DOHH2 (cell line): ENCODE measurements around the gene APC.

ENCODE experiments used
- H3F3A ChIP-seq: fragments of 200-600 bp; sonication (generic), shearing (Covaris generic); 2 replicates; pipeline ENCODE4 v1.6.0; 2016; ENCODE audit warnings: antibody characterized with exemption, mild to moderate bottlenecking; ENCODE audit not compliant: control insufficient read depth, insufficient read depth
- H3K27ac ChIP-seq: fragments of 200-600 bp; sonication (generic); 2 replicates; pipeline ENCODE4 v1.5.1; 2014; ENCODE audit warnings: low read depth, mild to moderate bottlenecking, low read length, moderate library complexity
- H3K27me3 ChIP-seq: fragments of 200-600 bp; sonication (generic); 2 replicates; pipeline ENCODE4 v1.6.1; 2014; ENCODE audit warnings: mild to moderate bottlenecking, low read length, mixed read lengths; ENCODE audit not compliant: control insufficient read depth
- H3K36me3 ChIP-seq: fragments of 200-600 bp; sonication (generic); 2 replicates; pipeline ENCODE4 v1.6.1; 2014; ENCODE audit warnings: mild to moderate bottlenecking, low read length, moderate library complexity, mixed read lengths; ENCODE audit not compliant: control insufficient read depth
- H3K4me1 ChIP-seq: fragments of 200-600 bp; sonication (generic); 2 replicates; pipeline ENCODE4 v1.6.1; 2014; ENCODE audit warnings: mild to moderate bottlenecking, low read length, mixed read lengths; ENCODE audit not compliant: control insufficient read depth
- H3K4me2 ChIP-seq: fragments of 200-600 bp; sonication (generic); 2 replicates; pipeline ENCODE4 v1.6.0; 2014; ENCODE audit warnings: mild to moderate bottlenecking, low read length, moderate library complexity
- H3K4me3 ChIP-seq: fragments of 200-600 bp; sonication (generic); 2 replicates; pipeline ENCODE4 v1.5.1; 2014; ENCODE audit warnings: mild to moderate bottlenecking, low read length, mixed read lengths
- H3K79me2 ChIP-seq: fragments of 200-600 bp; sonication (generic); 2 replicates; pipeline ENCODE4 v1.6.1; 2014; ENCODE audit warnings: mild to moderate bottlenecking, low read length, mixed read lengths; ENCODE audit not compliant: control insufficient read depth
- H3K9me2 ChIP-seq: fragments of 200-600 bp; sonication (generic); replicated peaks from 2 replicates; pipeline ENCODE4 v1.6.1; 2014; ENCODE audit warnings: mild to moderate bottlenecking, low read length, mixed read lengths; ENCODE audit not compliant: control insufficient read depth
- H3K9me3 ChIP-seq: fragments of 200-600 bp; sonication (generic); 2 replicates; pipeline ENCODE4 v1.6.1; 2014; ENCODE audit warnings: antibody characterized with exemption, low read length, mixed read lengths; ENCODE audit not compliant: control insufficient read depth, insufficient read depth
- H4K20me1 ChIP-seq: fragments of 200-600 bp; sonication (generic); 2 replicates; pipeline ENCODE4 v1.6.0; 2014; ENCODE audit warnings: low read depth, mild to moderate bottlenecking, antibody characterized with exemption, low read length, moderate library complexity; ENCODE audit not compliant: control insufficient read depth, insufficient read depth
- EZH2phosphoT487 ChIP-seq: fragments of 200-600 bp; sonication (generic); IDR thresholded peaks from 2 replicates; pipeline ENCODE4 v1.6.1; 2017; ENCODE audit warnings: borderline replicate concordance, mild to moderate bottlenecking, antibody characterized with exemption, low read length, moderate library complexity, mixed read lengths
- TF ChIP-seq, protein P1 (sequence below): fragments of 200-600 bp; sonication (generic); IDR thresholded peaks from one replicate; pipeline ENCODE4 v1.5.1; 2014; ENCODE audit warnings: antibody characterized with exemption, mild to moderate bottlenecking, low read depth, low read length; ENCODE audit not compliant: poor library complexity, severe bottlenecking

APC gene

GRCh38 chr5:112707187-112708102 lies 30.2 kb upstream of the APC start:
- no peak for TF ChIP-seq EZH2phosphoT487
- TF ChIP-seq, protein P1, sequence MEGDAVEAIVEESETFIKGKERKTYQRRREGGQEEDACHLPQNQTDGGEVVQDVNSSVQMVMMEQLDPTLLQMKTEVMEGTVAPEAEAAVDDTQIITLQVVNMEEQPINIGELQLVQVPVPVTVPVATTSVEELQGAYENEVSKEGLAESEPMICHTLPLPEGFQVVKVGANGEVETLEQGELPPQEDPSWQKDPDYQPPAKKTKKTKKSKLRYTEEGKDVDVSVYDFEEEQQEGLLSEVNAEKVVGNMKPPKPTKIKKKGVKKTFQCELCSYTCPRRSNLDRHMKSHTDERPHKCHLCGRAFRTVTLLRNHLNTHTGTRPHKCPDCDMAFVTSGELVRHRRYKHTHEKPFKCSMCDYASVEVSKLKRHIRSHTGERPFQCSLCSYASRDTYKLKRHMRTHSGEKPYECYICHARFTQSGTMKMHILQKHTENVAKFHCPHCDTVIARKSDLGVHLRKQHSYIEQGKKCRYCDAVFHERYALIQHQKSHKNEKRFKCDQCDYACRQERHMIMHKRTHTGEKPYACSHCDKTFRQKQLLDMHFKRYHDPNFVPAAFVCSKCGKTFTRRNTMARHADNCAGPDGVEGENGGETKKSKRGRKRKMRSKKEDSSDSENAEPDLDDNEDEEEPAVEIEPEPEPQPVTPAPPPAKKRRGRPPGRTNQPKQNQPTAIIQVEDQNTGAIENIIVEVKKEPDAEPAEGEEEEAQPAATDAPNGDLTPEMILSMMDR: no peak
- H3K4me2 ChIP-seq: peak overlapping the region; percentile 99
- no peaks in the 10 kb centered on the region for H3K9me2 ChIP-seq
- H3K36me3 ChIP-seq: peaks cover 11% of the 10 kb centered on the region
- H3K79me2 ChIP-seq: peaks cover 51% of the 10 kb centered on the region
- no peaks in the 10 kb centered on the region for H4K20me1 ChIP-seq
- peak overlapping the region; percentile 98 for H3K4me3 ChIP-seq
- no peaks in the 10 kb centered on the region for H3K27me3 ChIP-seq
- no peaks in the 10 kb centered on the region for H3K9me3 ChIP-seq
- H3K4me1 ChIP-seq: peaks cover 39% of the 10 kb centered on the region
- peak overlapping the region; percentile 48 for H3K27ac ChIP-seq
- H3F3A ChIP-seq: no peaks in the 10 kb centered on the region

GRCh38 chr5:112708103-112708622 lies 29.5 kb upstream of the APC start:
- no peaks in the 10 kb centered on the region for H3K27me3 ChIP-seq
- no peaks in the 10 kb centered on the region for H3F3A ChIP-seq
- peak overlapping the region; percentile 98 for H3K4me3 ChIP-seq
- peaks cover 55% of the 10 kb centered on the region for H3K79me2 ChIP-seq
- H3K9me3 ChIP-seq: no peaks in the 10 kb centered on the region
- peak overlapping the region; percentile 48; the same call in 1 of the 2 replicates for H3K27ac ChIP-seq
- TF ChIP-seq EZH2phosphoT487: no peak
- TF ChIP-seq, protein P1: no peak
- H3K9me2 ChIP-seq: no peaks in the 10 kb centered on the region
- H3K36me3 ChIP-seq: peaks cover 11% of the 10 kb centered on the region
- H3K4me1 ChIP-seq: peaks cover 39% of the 10 kb centered on the region
- H3K4me2 ChIP-seq: peak overlapping the region; percentile 99
- no peaks in the 10 kb centered on the region for H4K20me1 ChIP-seq

DNA sequence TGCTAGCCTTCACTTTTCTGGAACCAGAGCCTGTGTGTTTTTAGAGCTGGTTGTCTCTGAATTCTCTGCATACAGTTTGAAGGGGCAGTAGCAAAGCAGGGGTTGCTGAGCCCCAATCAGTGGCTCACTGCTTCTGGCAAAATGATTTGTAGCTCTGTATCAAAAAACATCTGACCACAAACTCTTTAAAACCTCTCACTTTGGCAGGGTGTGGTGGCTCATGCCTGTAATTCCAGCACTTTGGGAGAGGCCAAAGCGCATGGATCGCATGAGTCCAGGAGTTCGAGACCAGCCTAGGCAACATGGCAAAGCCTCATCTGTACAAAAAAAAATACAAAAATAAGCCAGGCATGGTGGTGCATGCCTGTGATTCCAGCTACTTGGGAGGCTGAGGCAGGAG lies 28.3 kb upstream of the APC start:
- H3K4me3 ChIP-seq: peak overlapping the region; percentile 98
- peaks cover 67% of the 10 kb centered on the region for H3K79me2 ChIP-seq
- H3K36me3 ChIP-seq: peaks cover 11% of the 10 kb centered on the region
- TF ChIP-seq, protein P1: no peak
- TF ChIP-seq EZH2phosphoT487: no peak
- H3K9me3 ChIP-seq: no peaks in the 10 kb centered on the region
- peak overlapping the region; percentile 99 for H3K4me2 ChIP-seq
- H3K4me1 ChIP-seq: peaks cover 31% of the 10 kb centered on the region
- no peaks in the 10 kb centered on the region for H4K20me1 ChIP-seq
- no peaks in the 10 kb centered on the region for H3F3A ChIP-seq
- H3K9me2 ChIP-seq: no peaks in the 10 kb centered on the region
- H3K27ac ChIP-seq: no peak overlapping the region
- no peaks in the 10 kb centered on the region for H3K27me3 ChIP-seq
